ENCODE data around the gene PLB1.

The PLB1 gene

GRCh38 chr2:28488858-28489575 lies 6.8 kb upstream of the PLB1 start:
- no peak for DNase-seq (ENCODE audit: low read depth)
- no peak overlapping the region for H3K4me3 ChIP-seq (ENCODE audit: low read length)
- no peak for TF ChIP-seq CTCF (conservative IDR thresholded peaks at IDR 0.05; ENCODE audit: low read depth, low read length)

DNA sequence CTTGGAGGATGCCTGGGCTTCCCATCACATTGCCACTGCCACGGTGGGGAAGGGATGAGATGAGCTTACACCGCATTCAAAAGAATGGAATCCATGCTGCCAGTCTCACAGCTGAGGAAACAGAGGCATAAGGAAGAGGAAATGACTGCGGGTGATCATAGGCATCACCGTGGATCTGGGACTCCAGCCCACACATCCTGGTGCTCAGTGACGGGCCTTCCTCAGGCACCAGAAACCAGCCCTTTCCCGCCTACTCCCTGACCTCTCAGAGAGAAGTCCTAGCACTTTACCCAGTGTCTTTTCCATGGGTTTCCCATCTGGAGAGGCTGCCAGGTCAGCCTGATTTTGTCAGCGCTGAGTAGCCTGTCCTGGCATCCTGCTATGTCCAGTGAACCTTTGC lies 5.3 kb upstream of the PLB1 start:
- DNase-seq (ENCODE audit: low read depth) = no peak
- no peak for TF ChIP-seq CTCF (conservative IDR thresholded peaks at IDR 0.05; ENCODE audit: low read depth, low read length)
- no peak overlapping the region for H3K4me3 ChIP-seq (ENCODE audit: low read length)

GRCh38 chr2:28492282-28492681 lies 3.6 kb upstream of the PLB1 start:
- no peak for DNase-seq (ENCODE audit: low read depth)
- no peak overlapping the region for H3K4me3 ChIP-seq (ENCODE audit: low read length)
- TF ChIP-seq CTCF (conservative IDR thresholded peaks at IDR 0.05; ENCODE audit: low read depth, low read length) = no peak

DNA sequence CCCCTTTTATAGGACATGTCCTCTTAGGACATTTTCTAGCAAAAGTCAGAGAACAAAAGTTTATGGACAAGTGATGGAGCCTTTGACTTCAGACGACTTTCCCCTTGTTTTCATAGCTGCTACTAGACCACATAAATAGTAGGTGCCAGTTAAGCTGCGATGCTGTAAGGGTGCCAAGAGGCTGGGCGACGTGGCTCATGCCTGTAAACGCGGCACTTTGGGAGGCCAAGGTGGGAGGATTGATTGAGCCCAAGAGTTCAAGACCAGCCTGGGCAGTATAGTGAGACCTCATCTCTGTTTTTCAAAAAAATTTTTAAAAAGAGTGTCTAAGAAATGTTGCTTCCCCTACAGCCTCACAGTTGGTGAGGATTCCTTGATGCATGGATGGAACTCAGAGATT lies 2.2 kb upstream of the PLB1 start:
- DNase-seq (ENCODE audit: low read depth) = no peak
- no peak overlapping the region for H3K4me3 ChIP-seq (ENCODE audit: low read length)
- TF ChIP-seq CTCF (conservative IDR thresholded peaks at IDR 0.05; ENCODE audit: low read depth, low read length) = no peak

DNA sequence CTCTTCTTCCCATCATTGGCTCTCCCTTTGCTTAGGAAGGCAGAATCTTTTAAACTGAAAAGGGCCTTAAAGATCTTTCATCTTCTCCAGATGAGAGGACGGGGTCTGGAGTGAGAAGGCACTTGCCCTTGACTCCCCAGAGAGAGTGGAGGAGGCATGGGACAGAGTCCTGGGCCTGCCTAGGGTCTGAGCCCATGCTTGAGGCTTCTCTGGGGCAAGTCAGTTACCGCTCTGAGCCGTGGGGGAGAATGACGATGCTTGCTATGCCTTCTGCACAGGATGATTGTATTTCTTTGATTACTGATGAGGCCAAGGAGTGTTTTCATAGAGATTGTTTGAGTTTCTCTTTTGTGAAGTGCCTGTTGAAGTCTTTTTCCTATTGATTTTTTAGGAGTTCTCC lies 921 bp downstream of the PLB1 start:
- TF ChIP-seq CTCF (conservative IDR thresholded peaks at IDR 0.05; ENCODE audit: low read depth, low read length) = no peak
- no peak for DNase-seq (ENCODE audit: low read depth)
- H3K4me3 ChIP-seq (ENCODE audit: low read length) = no peak overlapping the region

- no peak for DNase-seq (ENCODE audit: low read depth)
- no peak for TF ChIP-seq CTCF (conservative IDR thresholded peaks at IDR 0.05; ENCODE audit: low read depth, low read length)
- H3K4me3 ChIP-seq (ENCODE audit: low read length) = no peak overlapping the region
Measured at GRCh38 chr2:28497206-28497605, 1.3 kb downstream of the PLB1 start.

GRCh38 chr2:28499282-28499681 lies 3.4 kb downstream of the PLB1 start:
- no peak for TF ChIP-seq CTCF (conservative IDR thresholded peaks at IDR 0.05; ENCODE audit: low read depth, low read length)
- H3K4me3 ChIP-seq (ENCODE audit: low read length) = no peak overlapping the region
- no peak for DNase-seq (ENCODE audit: low read depth)

Data from retinal pigment epithelial cell (primary cell).